ENCODE results near the gene GXYLT1.
A peak's percentile ranks its signal among the peaks of the same experiment; 100 is the strongest.
"Not testable (repeated sequence)": the region's sequence is repeated elsewhere in the genome, so short reads cannot be mapped to it uniquely, and the experiment has no call there.

Gene GXYLT1

GRCh38 chr12:42091769-42092168 lies 52.9 kb downstream of the GXYLT1 start:
- DNase-seq: no peak

GRCh38 chr12:42090899-42091298 lies 53.8 kb downstream of the GXYLT1 start:
- DNase-seq: no peak

GRCh38 chr12:42086031-42086430 lies 58.6 kb downstream of the GXYLT1 start:
- no peak for DNase-seq

- no peak for DNase-seq
Measured at GRCh38 chr12:42085594-42085993, 59.1 kb downstream of the GXYLT1 start.

GRCh38 chr12:42084522-42084921 lies 60.2 kb downstream of the GXYLT1 start:
- DNase-seq: no peak

- no peak for DNase-seq
Measured at GRCh38 chr12:42076976-42077375, 67.7 kb downstream of the GXYLT1 start.

GRCh38 chr12:42070036-42070435 lies 74.6 kb downstream of the GXYLT1 start:
- peak; percentile 28 for DNase-seq

- DNase-seq: no peak
Measured at GRCh38 chr12:42059127-42059526, 85.5 kb downstream of the GXYLT1 start.

- DNase-seq: no peak
Measured at GRCh38 chr12:42056130-42056529, 88.5 kb downstream of the GXYLT1 start.

GRCh38 chr12:42053456-42053855 lies 91.2 kb downstream of the GXYLT1 start:
- DNase-seq: no peak

GRCh38 chr12:42048980-42049379 lies 95.7 kb downstream of the GXYLT1 start:
- DNase-seq: not testable (repeated sequence)

- DNase-seq: no peak
Measured at GRCh38 chr12:42039577-42039976, 105.1 kb downstream of the GXYLT1 start.

GRCh38 chr12:42039176-42039575 lies 105.5 kb downstream of the GXYLT1 start:
- DNase-seq: no peak

GRCh38 chr12:42031847-42032564 lies 112.7 kb downstream of the GXYLT1 start:
- DNase-seq: no peak

Measured in femur (tissue), 1 donor.